CD4-positive, alpha-beta T cell treated with Interleukin-21 for 1 hour (primary cell): ENCODE results near the gene XRCC4.
"Not testable (repeated sequence)": the region's sequence is repeated elsewhere in the genome, so short reads cannot be mapped to it uniquely, and the experiment has no call there.

ENCODE experiments used
- DNase-seq: peaks from one replicate; pipeline ENCODE4 v3.0.0-alpha.2; 2020

The XRCC4 gene

GRCh38 chr5:83076742-83077661 lies at the start of gene XRCC4, which contains the start of gene TMEM167A:
TSS of gene XRCC4 (plus strand) at chr5:83077547. CDS start at chr5:83104920, 27,373 bp downstream.
TSS of gene TMEM167A (minus strand) at chr5:83077394. CDS start at chr5:83077323, 71 bp downstream.
- DNase-seq = peak; percentile 96

GRCh38 chr5:83029912-83030311 lies 47.4 kb upstream of the XRCC4 start:
- no peak for DNase-seq

DNA sequence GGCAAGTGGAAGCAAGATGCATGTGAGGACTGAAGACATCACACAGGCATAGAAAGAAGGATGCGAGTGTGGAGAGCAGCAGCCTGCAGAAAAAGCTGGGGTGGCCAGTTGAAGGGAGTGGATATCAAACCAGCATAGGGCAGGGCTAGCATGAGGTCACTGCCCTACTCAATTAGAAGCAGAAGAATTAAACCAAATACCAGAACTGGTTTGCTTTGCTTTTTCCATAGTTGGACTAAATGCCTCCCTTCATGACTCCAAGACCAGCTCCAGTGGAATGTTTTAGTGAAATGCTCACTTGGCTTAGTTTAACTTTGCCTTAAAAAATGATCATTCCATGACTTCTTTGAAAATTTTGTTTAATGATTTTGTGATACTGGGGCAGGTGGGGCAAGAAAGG lies 46.0 kb upstream of the XRCC4 start:
- no peak for DNase-seq

DNA sequence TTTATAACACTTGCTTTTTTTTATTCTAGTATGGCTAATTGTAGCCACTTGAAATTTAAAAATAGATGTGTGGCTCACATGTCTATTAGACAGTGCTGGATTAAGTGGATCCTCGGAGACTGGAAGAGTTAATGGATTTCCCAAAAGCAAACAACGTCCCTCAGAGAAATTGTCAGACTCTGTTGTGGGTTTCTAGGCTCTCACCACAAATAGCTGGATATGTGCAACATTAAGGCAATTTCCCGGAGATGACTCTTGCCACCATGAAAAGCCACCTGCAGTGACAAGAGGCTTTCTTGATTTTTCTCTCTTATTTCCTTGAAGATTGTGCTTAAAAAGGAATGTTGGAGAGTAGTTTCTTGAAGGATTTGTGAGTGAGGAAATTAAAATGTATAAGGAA lies 43.3 kb upstream of the XRCC4 start:
- DNase-seq = no peak

GRCh38 chr5:83034528-83035207 lies 42.7 kb upstream of the XRCC4 start:
- no peak for DNase-seq

- no peak for DNase-seq
These were observed 41.8 kb upstream of the XRCC4 start for GRCh38 chr5:83035373-83036100.

DNA sequence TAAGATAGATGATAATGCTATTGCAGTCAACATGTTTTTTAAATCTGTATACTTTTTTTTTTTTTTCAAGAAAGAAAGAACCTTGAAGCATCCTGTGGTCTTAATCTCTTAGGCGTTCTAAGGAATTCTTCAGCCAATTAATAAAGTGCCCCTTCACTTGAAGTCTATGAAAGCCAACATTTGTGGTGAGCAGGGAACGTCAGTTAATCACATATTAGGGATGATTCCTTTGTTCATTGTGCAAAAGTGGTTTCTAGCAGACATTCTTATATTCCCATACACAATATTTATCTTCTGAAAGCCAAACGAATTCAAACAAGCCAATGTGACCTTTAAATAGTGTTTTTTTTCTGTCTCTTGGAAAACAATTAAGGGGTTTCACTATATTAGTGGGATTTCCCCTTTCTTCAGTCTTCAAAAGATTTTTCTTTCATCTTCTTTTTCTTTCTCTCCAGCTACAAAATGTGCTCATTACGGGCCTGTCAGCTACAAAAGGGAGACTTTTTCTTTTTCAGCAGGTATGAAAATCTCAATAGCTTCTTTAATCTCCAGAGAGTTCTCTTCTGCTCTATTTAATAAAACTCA lies 40.3 kb upstream of the XRCC4 start:
- DNase-seq = no peak

GRCh38 chr5:83038924-83039323 lies 38.4 kb upstream of the XRCC4 start:
- DNase-seq = no peak

DNA sequence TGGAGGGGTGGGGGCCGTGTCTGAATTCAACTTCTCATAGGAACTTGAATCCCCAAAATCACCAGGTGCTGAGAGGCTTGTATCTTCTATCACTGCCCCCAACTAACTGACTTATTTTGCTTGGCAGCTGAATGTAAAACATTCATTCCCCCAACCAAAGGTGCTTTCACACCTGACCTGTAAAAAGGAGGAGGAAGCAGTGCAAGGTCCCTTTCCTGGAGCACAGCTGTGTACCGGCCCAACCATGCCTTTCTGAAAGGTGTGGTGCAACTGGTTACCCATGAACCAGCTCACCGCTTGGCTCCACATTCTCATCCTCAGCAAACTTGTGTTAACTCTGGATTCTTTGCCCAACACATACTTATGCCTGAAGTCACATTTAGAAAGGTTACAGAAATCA lies 34.8 kb upstream of the XRCC4 start:
- no peak for DNase-seq

DNA sequence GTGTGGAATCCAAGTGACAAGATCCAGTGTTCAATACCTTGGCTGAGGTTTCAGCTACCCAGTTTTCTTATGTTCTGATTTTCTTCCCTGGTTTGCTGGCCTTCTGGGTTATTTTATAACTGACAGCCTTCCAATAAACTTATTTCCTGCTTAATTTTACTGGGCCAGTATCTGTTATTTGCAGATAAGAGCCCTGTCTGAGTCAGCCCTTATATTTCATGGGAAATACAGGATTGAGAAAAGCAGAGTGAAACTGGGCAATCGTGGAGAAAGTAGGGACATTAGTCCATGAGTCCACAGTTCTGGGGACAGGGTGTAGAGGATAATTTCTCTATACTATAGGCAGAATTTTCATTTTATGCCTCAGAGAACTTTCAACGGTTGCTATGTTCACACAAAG lies 32.4 kb upstream of the XRCC4 start:
- no peak for DNase-seq

DNA sequence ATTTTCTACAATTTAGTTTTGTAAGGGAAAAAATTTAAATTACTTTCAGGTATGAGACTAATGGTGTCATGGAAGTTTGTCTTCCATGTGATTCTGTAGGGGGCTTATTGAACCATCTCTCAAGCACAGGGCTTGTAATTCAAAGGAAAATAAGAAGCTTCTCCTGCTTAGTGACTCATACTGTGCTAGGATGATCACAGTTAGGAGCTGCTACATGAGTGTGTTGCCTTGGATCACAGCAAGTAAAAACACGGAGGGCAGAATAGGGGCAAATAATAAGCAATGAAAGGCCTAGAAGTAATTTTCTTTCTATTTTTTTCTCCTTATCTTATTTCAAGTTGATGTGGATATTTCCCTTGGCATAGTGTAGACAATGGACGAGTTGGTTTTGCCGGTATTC lies 29.1 kb upstream of the XRCC4 start:
- DNase-seq = no peak

DNA sequence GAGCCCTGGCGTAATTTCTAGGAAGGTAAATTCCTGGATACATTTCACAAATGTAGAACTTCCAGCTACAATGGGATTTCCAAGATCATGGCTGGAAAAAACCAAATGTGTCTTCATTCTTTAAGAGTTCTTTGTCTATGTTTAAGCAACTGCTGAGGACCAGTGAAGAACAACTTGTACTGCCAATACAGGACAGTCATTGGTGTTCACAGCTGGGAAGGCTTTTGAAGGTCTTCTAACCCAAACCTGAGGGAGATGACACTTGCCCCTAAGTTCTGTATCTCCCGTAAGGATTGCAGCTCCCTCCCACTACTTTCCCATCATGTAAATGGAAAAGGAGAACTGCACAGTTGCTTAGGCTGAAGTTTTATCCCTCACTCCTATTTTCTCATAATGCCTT lies 28.5 kb upstream of the XRCC4 start:
- DNase-seq = no peak

- no peak for DNase-seq
These were observed 27.9 kb upstream of the XRCC4 start for GRCh38 chr5:83049370-83049885.

DNA sequence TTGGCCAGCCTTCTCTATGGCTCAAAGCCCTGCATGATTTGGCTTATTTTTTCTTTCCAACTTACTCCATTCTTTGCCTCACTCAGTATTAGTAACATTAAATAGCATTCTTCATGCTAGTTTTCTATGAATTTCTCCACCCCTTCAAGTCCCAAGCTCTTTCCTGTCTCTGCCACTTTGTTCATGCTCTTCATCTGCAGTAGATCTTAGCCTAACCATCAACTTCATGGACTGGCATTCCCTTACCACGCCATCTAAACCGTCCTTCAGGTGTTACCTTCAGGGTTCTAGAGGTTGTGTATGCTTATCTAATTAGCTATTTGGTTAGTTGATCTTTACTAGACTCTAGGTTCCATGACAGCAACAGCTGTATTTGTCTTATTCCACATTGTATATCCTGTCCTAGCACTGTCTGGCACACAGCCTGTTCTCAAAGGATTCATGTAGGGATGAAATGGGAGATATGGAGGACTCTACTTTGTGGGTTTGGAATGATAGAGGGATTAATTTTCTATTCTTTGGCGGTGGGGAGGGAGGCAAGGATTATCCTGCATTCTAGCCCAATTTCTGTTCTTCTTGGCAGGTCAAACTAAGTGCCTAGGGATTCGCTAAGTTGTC lies 26.5 kb upstream of the XRCC4 start:
- no peak for DNase-seq

- DNase-seq = no peak
These were observed 22.2 kb upstream of the XRCC4 start for GRCh38 chr5:83055166-83055565.

- no peak for DNase-seq
These were observed 18.6 kb upstream of the XRCC4 start for GRCh38 chr5:83058726-83059125.

DNA sequence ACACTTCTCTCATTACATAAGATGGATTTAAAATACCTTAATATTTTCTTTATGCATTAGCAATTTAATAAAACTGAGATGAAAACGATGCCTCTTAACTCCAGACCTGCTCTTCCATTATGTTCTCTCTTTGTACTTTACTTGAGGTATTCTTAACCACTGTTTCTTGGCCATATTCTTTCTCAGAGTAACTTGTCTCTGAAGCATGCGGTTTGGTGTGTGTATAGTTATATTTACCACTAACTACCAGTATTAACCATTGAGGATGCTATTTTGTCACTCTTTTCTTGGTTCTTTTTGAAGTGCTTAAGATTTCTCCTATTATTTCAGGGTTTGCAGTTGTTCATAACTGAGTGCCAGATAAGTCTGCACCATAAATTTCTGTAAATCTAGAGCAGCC lies 18.0 kb upstream of the XRCC4 start:
- DNase-seq = no peak

- no peak for DNase-seq
These were observed 10.7 kb upstream of the XRCC4 start for GRCh38 chr5:83066548-83067110.

GRCh38 chr5:83067377-83067776 lies 10.0 kb upstream of the XRCC4 start:
- not testable (repeated sequence) for DNase-seq

GRCh38 chr5:83069096-83069799 lies 8.1 kb upstream of the XRCC4 start:
- no peak for DNase-seq
